ENCODE measurements around the gene NF1. TPM values are rescaled to one million over a fixed set of nuclear protein-coding genes. Genes with fewer than 3 reads are reported as not detected.
"Not testable (repeated sequence)": the region's sequence is repeated elsewhere in the genome, so short reads cannot be mapped to it uniquely, and the experiment has no call there.

The NF1 gene
- total and polyA plus RNA-seq, 2 donors (not counting 1 experiment from before 2014, with no cell fraction given) = 10.8 to 27.7 TPM

- Histone ChIP-seq H3K27ac (ENCODE audit: low read length in 2 of 2) (no peak overlapping the region), H4K20me1 (ENCODE audit: control insufficient read depth, insufficient read depth, low read length, poor library complexity, severe bottlenecking) (no peaks in the 10 kb centered on the region), H3K9ac (ENCODE audit: low read length) (no peak overlapping the region), H3K9me3 (ENCODE audit: control extremely low read depth in 1 of 3, control insufficient read depth in 2 of 3, insufficient read depth in 1 of 3, low read length in 2 of 3) (no peaks in the 10 kb centered on the region), H2AFZ (ENCODE audit: insufficient read depth, low read depth, low read length, poor library complexity, severe bottlenecking) (no peak overlapping the region), H3K27me3 (replicated peaks in 1 of 4; ENCODE audit: control extremely low read depth in 1 of 4, control insufficient read depth in 3 of 4, insufficient read depth in 4 of 4, low read length in 3 of 4) (no peaks in the 10 kb centered on the region), H3K4me1 (ENCODE audit: control insufficient read depth in 2 of 2, insufficient read depth in 2 of 2, low read length in 2 of 2) (no peaks in the 10 kb centered on the region), H3K79me2 (ENCODE audit: control insufficient read depth, insufficient read depth, low read length) (no peaks in the 10 kb centered on the region), H3K4me3 (ENCODE audit: control extremely low read depth in 1 of 5, extremely low read depth in 1 of 5, insufficient read depth in 1 of 5, low read depth in 2 of 5, low read length in 4 of 5) (no peak overlapping the region), H3K36me3 (replicated peaks in 1 of 2; ENCODE audit: control extremely low read depth in 1 of 2, control insufficient read depth in 1 of 2, extremely low read depth in 1 of 2, insufficient read depth in 2 of 2, low read length in 1 of 2) (no peaks in the 10 kb centered on the region), H3K4me2 (replicated peaks; ENCODE audit: low read depth, low read length, poor library complexity, severe bottlenecking) (no peak overlapping the region)
- H3K27me3 Mint-ChIP-seq = no peaks in the 10 kb centered on the region
- DNase-seq (no peak), ATAC-seq (ENCODE audit: low read depth) (no peak)
- H3K4me3 Mint-ChIP-seq = no peak overlapping the region
- H3K4me1 Mint-ChIP-seq = no peaks in the 10 kb centered on the region
- POLR2A ChIA-PET = no interaction called here
- CTCF ChIA-PET = interaction anchor here (1.8 kb wide), 1 partner anchor 20 kb away, joined by 6 read pairs; no protein-coding TSS in a partner anchor
- intact Hi-C loops (cut with micrococcal nuclease) = no loop called here
- no peak for TF ChIP-seq EZH2 (IDR thresholded peaks at IDR 0.05; ENCODE audit: borderline replicate concordance, insufficient read depth, low read depth, low read length, poor library complexity, severe bottlenecking)
- TF ChIP-seq CTCF (IDR thresholded peaks at IDR 0.05) = no peak
- no peak overlapping the region for H3K27ac Mint-ChIP-seq
- 94% methylated on average over 4 of the region's 5 CpGs for WGBS (ENCODE audit: insufficient coverage)
- H3K9me3 Mint-ChIP-seq (ENCODE audit: insufficient read depth) = no peaks in the 10 kb centered on the region
Measured at GRCh38 chr17:31195305-31195704, 100.5 kb downstream of the NF1 start.

GRCh38 chr17:31198026-31198425, 103.2 kb downstream of the NF1 start:
- Histone ChIP-seq H3K79me2 (ENCODE audit: control insufficient read depth, insufficient read depth, low read length) (no peaks in the 10 kb centered on the region), H3K9ac (ENCODE audit: low read length) (no peak overlapping the region), H3K9me3 (ENCODE audit: control extremely low read depth in 1 of 3, control insufficient read depth in 2 of 3, insufficient read depth in 1 of 3, low read length in 2 of 3) (no peaks in the 10 kb centered on the region), H3K27me3 (replicated peaks in 1 of 4; ENCODE audit: control extremely low read depth in 1 of 4, control insufficient read depth in 3 of 4, insufficient read depth in 4 of 4, low read length in 3 of 4) (no peaks in the 10 kb centered on the region), H3K4me1 (ENCODE audit: control insufficient read depth in 2 of 2, insufficient read depth in 2 of 2, low read length in 2 of 2) (no peaks in the 10 kb centered on the region), H3K27ac (ENCODE audit: low read length in 2 of 2) (no peak overlapping the region), H3K4me3 (ENCODE audit: control extremely low read depth in 1 of 5, extremely low read depth in 1 of 5, insufficient read depth in 1 of 5, low read depth in 2 of 5, low read length in 4 of 5) (no peak overlapping the region), H3K4me2 (replicated peaks; ENCODE audit: low read depth, low read length, poor library complexity, severe bottlenecking) (no peak overlapping the region), H2AFZ (ENCODE audit: insufficient read depth, low read depth, low read length, poor library complexity, severe bottlenecking) (no peak overlapping the region), H4K20me1 (ENCODE audit: control insufficient read depth, insufficient read depth, low read length, poor library complexity, severe bottlenecking) (no peaks in the 10 kb centered on the region), H3K36me3 (replicated peaks in 1 of 2; ENCODE audit: control extremely low read depth in 1 of 2, control insufficient read depth in 1 of 2, extremely low read depth in 1 of 2, insufficient read depth in 2 of 2, low read length in 1 of 2) (no peaks in the 10 kb centered on the region)
- TF ChIP-seq CTCF (IDR thresholded peaks at IDR 0.05) = no peak
- no peak for TF ChIP-seq EZH2 (IDR thresholded peaks at IDR 0.05; ENCODE audit: borderline replicate concordance, insufficient read depth, low read depth, low read length, poor library complexity, severe bottlenecking)
- Mint-ChIP-seq H3K4me3 (no peak overlapping the region), H3K27me3 (no peaks in the 10 kb centered on the region), H3K27ac (no peak overlapping the region), H3K4me1 (no peaks in the 10 kb centered on the region), H3K9me3 (ENCODE audit: insufficient read depth) (no peaks in the 10 kb centered on the region)
- DNase-seq (no peak), ATAC-seq (ENCODE audit: low read depth) (no peak)
- 100% methylated on average over 1 of the region's 1 CpG for WGBS (ENCODE audit: insufficient coverage)
- ChIA-PET CTCF (interaction anchor here (0.7 to 1.3 kb wide), 3 partner anchors 13 to 1118 kb away, joined by 3 to 6 read pairs (median 3); no protein-coding TSS in a partner anchor), POLR2A (no interaction called here)
- intact Hi-C loops (cut with micrococcal nuclease) = no loop called here

DNA sequence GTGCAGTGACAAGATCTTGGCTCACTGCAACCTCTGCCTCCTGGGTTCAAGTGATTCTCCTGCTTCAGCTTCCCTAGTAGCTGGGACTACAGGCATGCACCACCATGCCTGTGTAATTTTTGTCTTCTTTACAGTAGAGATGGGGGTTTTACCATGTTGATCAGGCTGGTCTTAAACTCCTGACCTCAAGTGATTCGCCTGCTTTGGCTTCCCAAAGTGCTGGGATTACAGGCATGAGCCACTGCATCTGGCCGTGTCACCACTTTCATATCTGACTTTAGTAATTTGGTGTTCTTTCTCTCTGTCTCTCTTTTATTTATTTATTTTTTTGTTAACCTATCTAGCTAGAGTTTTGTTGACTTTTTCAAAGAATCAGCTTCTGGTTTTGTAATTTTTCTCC, 103.9 kb downstream of the NF1 start:
- H2AFZ ChIP-seq (ENCODE audit: insufficient read depth, low read depth, low read length, poor library complexity, severe bottlenecking); H3K27me3 ChIP-seq (replicated peaks in 1 of 4; ENCODE audit: control extremely low read depth in 1 of 4, control insufficient read depth in 3 of 4, insufficient read depth in 4 of 4, low read length in 3 of 4); POLR2A ChIA-PET; H3K79me2 ChIP-seq (ENCODE audit: control insufficient read depth, insufficient read depth, low read length); H3K9me3 ChIP-seq (ENCODE audit: control extremely low read depth in 1 of 3, control insufficient read depth in 2 of 3, insufficient read depth in 1 of 3, low read length in 2 of 3); H3K4me1 ChIP-seq (ENCODE audit: control insufficient read depth in 2 of 2, insufficient read depth in 2 of 2, low read length in 2 of 2); H3K4me3 Mint-ChIP-seq; H3K9me3 Mint-ChIP-seq (ENCODE audit: insufficient read depth); H3K4me3 ChIP-seq (ENCODE audit: control extremely low read depth in 1 of 5, extremely low read depth in 1 of 5, insufficient read depth in 1 of 5, low read depth in 2 of 5, low read length in 4 of 5); H4K20me1 ChIP-seq (ENCODE audit: control insufficient read depth, insufficient read depth, low read length, poor library complexity, severe bottlenecking); H3K4me1 Mint-ChIP-seq; H3K27ac Mint-ChIP-seq; ATAC-seq (ENCODE audit: low read depth); H3K4me2 ChIP-seq (replicated peaks; ENCODE audit: low read depth, low read length, poor library complexity, severe bottlenecking); H3K27me3 Mint-ChIP-seq; DNase-seq; intact Hi-C loops (cut with micrococcal nuclease); H3K27ac ChIP-seq (ENCODE audit: low read length in 2 of 2); H3K9ac ChIP-seq (ENCODE audit: low read length); H3K36me3 ChIP-seq (replicated peaks in 1 of 2; ENCODE audit: control extremely low read depth in 1 of 2, control insufficient read depth in 1 of 2, extremely low read depth in 1 of 2, insufficient read depth in 2 of 2, low read length in 1 of 2): not testable (repeated sequence)
- CTCF ChIA-PET = interaction anchor here (0.7 to 1.3 kb wide), 2 partner anchors 12 to 1117 kb away, joined by 3 read pairs; no protein-coding TSS in a partner anchor
- no CpG with 5 or more reads among the region's 2 CpGs for WGBS (ENCODE audit: insufficient coverage)
